IMR-90 (cell line): ENCODE measurements around the gene ARMH1. TPM values are rescaled to one million over a fixed set of nuclear protein-coding genes. Genes with fewer than 3 reads are reported as not detected.

Experiments used
- ATAC-seq: fragments of 200-7000 bp; cut with Tn5 transposase; 2 replicates; pipeline ENCODE4 v1.9.1; 2020; ENCODE audit warnings: low read depth, mild to moderate bottlenecking, moderate library complexity
- BruUV-seq: library from RNA; stranded (reverse); fragments of 400-500 nt; replicated peaks from 2 replicates; lab custom pipeline; 2021; lab: Mats Ljungman, UMichigan
- CTCF ChIA-PET: fragments of 300-600 bp; formaldehyde crosslinking; extraction: SDS; loops from one replicate; lab custom pipeline; 2021; ENCODE audit warnings: antibody characterized with exemption; lab: Yijun Ruan, JAX
- POLR2A ChIA-PET: fragments of 300-600 bp; sonication (Branson Sonifier 250); formaldehyde crosslinking; loops from one replicate; lab custom pipeline; 2022; ENCODE audit warnings: antibody characterized with exemption; ENCODE audit not compliant: unreplicated experiment; lab: Charles Lee
- DNase-seq: peaks from one replicate; pipeline ENCODE4 v3.0.0; 2013
- H2AFZ ChIP-seq: replicated peaks from 2 replicates; pipeline ENCODE3; 2013; ENCODE audit warnings: low read length, mild to moderate bottlenecking; ENCODE audit not compliant: poor library complexity
- H2AK5ac ChIP-seq: 2 replicates; pipeline ENCODE4 v1.6.1; 2013; ENCODE audit warnings: low read depth, low read length, inconsistent platforms
- H2AK9ac ChIP-seq: replicated peaks from 2 replicates; pipeline ENCODE3; 2013; ENCODE audit warnings: mild to moderate bottlenecking, low read depth, low read length, moderate library complexity; ENCODE audit not compliant: poor library complexity
- H2BK120ac ChIP-seq: 2 replicates; pipeline ENCODE4 v1.6.1; 2013; ENCODE audit warnings: low read depth, low read length, inconsistent platforms
- H2BK15ac ChIP-seq: 3 replicates; pipeline ENCODE4 v1.6.1; 2013; ENCODE audit warnings: low read depth, low read length, inconsistent platforms
- H2BK20ac ChIP-seq: 2 replicates; pipeline ENCODE4 v1.6.1; 2013; ENCODE audit warnings: low read depth, mild to moderate bottlenecking, inconsistent platforms, low read length, moderate library complexity
- H2BK5ac ChIP-seq: 2 replicates; pipeline ENCODE4 v1.6.1; 2013; ENCODE audit warnings: mild to moderate bottlenecking, low read depth, low read length, inconsistent platforms; ENCODE audit not compliant: poor library complexity, severe bottlenecking
- H3K14ac ChIP-seq: replicated peaks from 2 replicates; pipeline ENCODE4 v1.6.1; 2013; ENCODE audit warnings: low read depth, low read length, inconsistent platforms
- H3K18ac ChIP-seq: 2 replicates; pipeline ENCODE4 v1.6.1; 2013; ENCODE audit warnings: low read depth, low read length, control low read depth
- H3K23ac ChIP-seq: 2 replicates; pipeline ENCODE4 v1.6.1; 2013; ENCODE audit warnings: low read depth, low read length, inconsistent platforms
- H3K27ac ChIP-seq: 2 replicates; pipeline ENCODE4 v1.5.1; 2013; ENCODE audit warnings: mild to moderate bottlenecking, control low read depth, low read length; ENCODE audit not compliant: insufficient read depth
- H3K27me3 ChIP-seq: 2 replicates; pipeline ENCODE4 v1.6.1; 2013; ENCODE audit warnings: low read length; ENCODE audit not compliant: control insufficient read depth, insufficient read depth
- H3K36me3 ChIP-seq: 2 replicates; pipeline ENCODE4 v1.6.1; 2013; ENCODE audit warnings: low read length, mixed read lengths; ENCODE audit not compliant: control insufficient read depth, insufficient read depth
- H3K4ac ChIP-seq: 2 replicates; pipeline ENCODE4 v1.6.1; 2013; ENCODE audit warnings: low read depth, low read length, inconsistent platforms
- H3K4me1 ChIP-seq: 2 replicates; pipeline ENCODE4 v1.6.1; 2013; ENCODE audit warnings: low read length, mixed read lengths; ENCODE audit not compliant: control insufficient read depth, insufficient read depth
- H3K4me2 ChIP-seq: 2 replicates; pipeline ENCODE4 v1.6.1; 2013; ENCODE audit warnings: low read depth, mild to moderate bottlenecking, control low read depth, low read length, moderate library complexity
- H3K4me3 ChIP-seq: 2 replicates; pipeline ENCODE4 v1.5.1; 2013; ENCODE audit warnings: low read depth, mild to moderate bottlenecking, control low read depth, low read length, moderate library complexity; ENCODE audit not compliant: insufficient read depth
- H3K56ac ChIP-seq: 2 replicates; pipeline ENCODE4 v1.6.1; 2013; ENCODE audit warnings: low read length, inconsistent platforms; ENCODE audit not compliant: insufficient read depth; ENCODE audit errors: extremely low read depth
- H3K79me1 ChIP-seq, 2 experiments: 2 replicates each; pipeline ENCODE4 v1.6.1; 2013; ENCODE audit warnings: low read length in 2 of 2, inconsistent platforms in 1 of 2, low read depth in 1 of 2
- H3K9ac ChIP-seq: 2 replicates; pipeline ENCODE4 v1.6.1; 2013; ENCODE audit warnings: low read depth, low read length, control low read depth
- H3K9me1 ChIP-seq: 2 replicates; pipeline ENCODE4 v1.6.1; 2013; ENCODE audit warnings: low read length, inconsistent platforms; ENCODE audit not compliant: insufficient read depth
- H3K9me3 ChIP-seq: 2 replicates; pipeline ENCODE4 v1.6.1; 2013; ENCODE audit warnings: low read length; ENCODE audit not compliant: control insufficient read depth, insufficient read depth
- H4K20me1 ChIP-seq: 2 replicates; pipeline ENCODE4 v1.6.1; 2013; ENCODE audit warnings: low read length, inconsistent platforms; ENCODE audit not compliant: insufficient read depth
- H4K5ac ChIP-seq: 2 replicates; pipeline ENCODE4 v1.6.1; 2013; ENCODE audit warnings: mild to moderate bottlenecking, low read depth, low read length, control low read depth
- H4K8ac ChIP-seq, 2 experiments: 2 replicates each; pipeline ENCODE4 v1.6.1; 2013; ENCODE audit warnings: low read depth in 2 of 2, low read length in 2 of 2, control low read depth in 1 of 2, inconsistent platforms in 1 of 2
- H4K91ac ChIP-seq: 2 replicates; pipeline ENCODE4 v1.6.1; 2013; ENCODE audit warnings: low read depth, low read length, inconsistent platforms; ENCODE audit not compliant: insufficient read depth
- CEBPB ChIP-seq: IDR thresholded peaks from 2 replicates; pipeline ENCODE4 v1.6.1; 2012; ENCODE audit warnings: low read depth, low read length, improper control_type of control experiment
- CHD1 ChIP-seq: IDR thresholded peaks from 2 replicates; pipeline ENCODE4 v1.6.1; 2012; ENCODE audit warnings: low read depth, low read length, improper control_type of control experiment
- CTCF ChIP-seq: conservative IDR thresholded peaks from 2 replicates; pipeline ENCODE4 v1.5.1; 2012; ENCODE audit warnings: mild to moderate bottlenecking, low read depth, low read length, improper control_type of control experiment
- FOS ChIP-seq: fragments of 150-350 bp; IDR thresholded peaks from 2 replicates; pipeline ENCODE4 v1.6.1; 2016; ENCODE audit warnings: low read depth, low read length
- MAFK ChIP-seq: IDR thresholded peaks from 2 replicates; pipeline ENCODE4 v1.6.1; 2012; ENCODE audit warnings: low read depth, low read length, improper control_type of control experiment
- MAZ ChIP-seq: IDR thresholded peaks from 2 replicates; pipeline ENCODE4 v1.6.1; 2012; ENCODE audit warnings: low read depth, mild to moderate bottlenecking, low read length, improper control_type of control experiment, moderate library complexity, borderline replicate concordance
- MXI1 ChIP-seq: IDR thresholded peaks from 2 replicates; pipeline ENCODE4 v1.6.1; 2012; ENCODE audit warnings: low read depth, mild to moderate bottlenecking, low read length, moderate library complexity, borderline replicate concordance
- NFE2L2 ChIP-seq: fragments of 150-350 bp; IDR thresholded peaks from 2 replicates; pipeline ENCODE4 v1.6.1; 2016; ENCODE audit warnings: low read depth, mild to moderate bottlenecking, low read length
- POLR2A ChIP-seq: IDR thresholded peaks from 2 replicates; pipeline ENCODE4 v1.6.1; 2012; ENCODE audit warnings: mild to moderate bottlenecking, low read depth, low read length
- RCOR1 ChIP-seq: IDR thresholded peaks from 2 replicates; pipeline ENCODE4 v1.6.1; 2012; ENCODE audit warnings: mild to moderate bottlenecking, low read length, improper control_type of control experiment; ENCODE audit not compliant: insufficient replicate concordance
- RFX5 ChIP-seq: IDR thresholded peaks from 2 replicates; pipeline ENCODE4 v1.8.0; 2012; ENCODE audit warnings: low read depth, mild to moderate bottlenecking, low read length, moderate library complexity
- SMC3 ChIP-seq: fragments of 150-350 bp; IDR thresholded peaks from 2 replicates; pipeline ENCODE4 v1.6.1; 2016; ENCODE audit warnings: low read depth, mild to moderate bottlenecking, antibody characterized with exemption, low read length, moderate library complexity
- USF2 ChIP-seq: fragments of 150-350 bp; IDR thresholded peaks from 2 replicates; pipeline ENCODE4 v1.6.1; 2017; ENCODE audit warnings: mild to moderate bottlenecking, antibody characterized with exemption, low read length, low read depth
- WGBS, 2 experiments: methylation state at CpG; one replicate each; pipeline versions ENCODE4 v1.1.5 to v1.1.7; 2013; ENCODE audit warnings: missing lambda C conversion rate in 2 of 2; ENCODE audit not compliant: insufficient read length in 1 of 2; ENCODE audit errors: extremely low coverage in 2 of 2; 5-methylcytosine and 5-hydroxymethylcytosine counted together
- dilution Hi-C: fragments of 300-500 bp; cut with HindIII; formaldehyde crosslinking; loops from one replicate; pipeline ENCODE4 v1.14.3; 2018; ENCODE audit warnings: low sequenced_read_pairs; ENCODE audit not compliant: unreplicated experiment
- in situ Hi-C: fragments of 300-500 bp; cut with MboI; formaldehyde crosslinking; loops from 3 replicates; pipeline ENCODE4 v1.14.3; 2019; ENCODE audit warnings: low sequenced_read_pairs, inconsistent platforms, mixed read lengths
- intact Hi-C: fragments of 100-400 bp; cut with micrococcal nuclease; formaldehyde crosslinking; loops from 2 replicates; pipeline ENCODE4 v1.10.0; 2022
- polyA plus RNA-seq, 3 experiments: library from polyadenylated mRNA; depleted of rRNA; stranded (reverse); fragments of >200 nt; gene quantifications; 2 replicates each; pipeline ENCODE4 v1.2.3, GENCODE V29; 2012; ENCODE audit warnings: low replicate concordance in 1 of 3
- total RNA-seq: library from RNA; depleted of rRNA; stranded (reverse); fragments of >200 nt; gene quantifications from 2 replicates; pipeline ENCODE4 v1.2.3, GENCODE V29; 2012
- TF ChIP-seq, protein P1 (sequence below): fragments of 150-350 bp; IDR thresholded peaks from 2 replicates; pipeline ENCODE4 v1.6.1; 2016; ENCODE audit warnings: low read depth, mild to moderate bottlenecking, low read length, moderate library complexity, borderline replicate concordance

ARMH1 gene
- total and polyA plus RNA-seq, 2 of the 4 experiments (the other 2 are of a cell fraction), result 0.36 to 0.72 TPM

DNA sequence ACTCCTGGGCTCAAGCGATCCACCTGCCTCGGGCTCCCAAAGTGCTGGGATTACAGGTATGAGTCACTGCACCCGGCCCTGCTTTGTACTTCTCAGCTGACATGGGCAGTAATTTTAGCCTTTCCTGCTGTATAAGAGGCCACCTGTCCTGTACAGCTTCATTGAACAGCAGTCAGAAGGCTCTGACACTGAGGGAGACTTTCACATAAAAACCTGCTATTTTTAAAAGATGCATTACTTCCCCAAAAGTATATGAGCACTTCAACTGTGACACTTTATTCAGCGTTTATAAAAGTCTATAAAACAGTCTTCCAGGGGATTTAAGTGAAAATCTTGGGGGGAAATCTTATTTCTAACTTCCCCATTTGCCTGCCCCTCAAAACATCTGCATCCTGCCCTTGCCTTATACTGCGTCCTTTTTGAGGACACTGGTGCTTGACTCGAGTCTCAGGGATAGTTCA is 38.8 kb downstream of the ARMH1 start:
- no peak overlapping the region for H2BK20ac ChIP-seq
- H4K91ac ChIP-seq, result no peak overlapping the region
- dilution Hi-C loops, result no loop called here
- no peak overlapping the region for H3K4me3 ChIP-seq
- ChIA-PET CTCF (interaction anchor here (0.6 kb wide), 1 partner anchor 9 kb away, joined by 4 read pairs; no protein-coding TSS in a partner anchor), POLR2A (no interaction called here)
- no peak overlapping the region for H3K56ac ChIP-seq
- peaks cover 1% of the 10 kb centered on the region; the same call in 1 of the 2 replicates for H3K9me1 ChIP-seq
- H3K4me2 ChIP-seq, result no peak overlapping the region
- no peak overlapping the region for H3K23ac ChIP-seq
- H3K9ac ChIP-seq, result no peak overlapping the region
- peaks cover 7% of the 10 kb centered on the region for H3K4me1 ChIP-seq
- H4K5ac ChIP-seq, result no peak overlapping the region
- ATAC-seq, result no peak
- H4K20me1 ChIP-seq, result no peaks in the 10 kb centered on the region
- peaks cover 2% of the 10 kb centered on the region; the same call in 1 of the 2 replicates for H3K27me3 ChIP-seq
- H3K36me3 ChIP-seq, result no peaks in the 10 kb centered on the region
- no peak overlapping the region for H4K8ac ChIP-seq
- H2BK15ac ChIP-seq, result no peak overlapping the region
- no peak for DNase-seq
- no peaks in the 10 kb centered on the region; a peak in 1 of 4 replicates for H3K79me1 ChIP-seq
- no peaks in the 10 kb centered on the region for H3K9me3 ChIP-seq
- no peak overlapping the region for H3K27ac ChIP-seq
- WGBS, 2 experiments, result no CpG with 5 or more reads among the region's 6 CpGs
- in situ Hi-C loops, result no loop called here
- H3K18ac ChIP-seq, result no peak overlapping the region
- H3K4ac ChIP-seq, result no peak overlapping the region
- H3K14ac ChIP-seq, result no peak overlapping the region
- H2BK120ac ChIP-seq, result no peak overlapping the region
- TF ChIP-seq CTCF (no peak), NFE2L2 (no peak), POLR2A (no peak), MAFK (no peak), RFX5 (no peak), RCOR1 (no peak), CEBPB (no peak), SMC3 (no peak), USF2 (no peak), FOS (no peak), CHD1 (no peak), MAZ (no peak), MXI1 (no peak)
- TF ChIP-seq, protein P1, sequence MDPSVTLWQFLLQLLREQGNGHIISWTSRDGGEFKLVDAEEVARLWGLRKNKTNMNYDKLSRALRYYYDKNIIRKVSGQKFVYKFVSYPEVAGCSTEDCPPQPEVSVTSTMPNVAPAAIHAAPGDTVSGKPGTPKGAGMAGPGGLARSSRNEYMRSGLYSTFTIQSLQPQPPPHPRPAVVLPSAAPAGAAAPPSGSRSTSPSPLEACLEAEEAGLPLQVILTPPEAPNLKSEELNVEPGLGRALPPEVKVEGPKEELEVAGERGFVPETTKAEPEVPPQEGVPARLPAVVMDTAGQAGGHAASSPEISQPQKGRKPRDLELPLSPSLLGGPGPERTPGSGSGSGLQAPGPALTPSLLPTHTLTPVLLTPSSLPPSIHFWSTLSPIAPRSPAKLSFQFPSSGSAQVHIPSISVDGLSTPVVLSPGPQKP, result no peak
- no TSS peak for BruUV-seq
- no peak overlapping the region for H2AFZ ChIP-seq
- H2BK5ac ChIP-seq, result no peak overlapping the region
- intact Hi-C loops, result no loop called here
- no peak overlapping the region for H2AK9ac ChIP-seq
- H2AK5ac ChIP-seq, result no peak overlapping the region
